OCI-LY7 (cell line): Measurements from ENCODE around the gene ENDOG. TPM values are rescaled to one million over a fixed set of nuclear protein-coding genes. Genes with fewer than 3 reads are reported as not detected.

Source experiments
- Bru-seq: library from RNA; stranded (reverse); fragments of 400-500 nt; gene quantifications from one replicate; lab custom pipeline; 2021; lab: Mats Ljungman, UMichigan
- BruChase-seq, 2 experiments: library from RNA; stranded (reverse); fragments of 400-500 nt; gene quantifications; one replicate each; lab custom pipeline; 2021; lab: Mats Ljungman, UMichigan
- BruUV-seq: library from RNA; stranded (reverse); fragments of 400-500 nt; replicated peaks from 2 replicates; lab custom pipeline; 2021; lab: Mats Ljungman, UMichigan
- CTCF ChIA-PET: fragments of 300-600 bp; sonication (Branson Sonifier 250); formaldehyde crosslinking; loops from one replicate; lab custom pipeline; 2022; ENCODE audit warnings: antibody characterized with exemption; ENCODE audit not compliant: unreplicated experiment; lab: Charles Lee
- POLR2A ChIA-PET: fragments of 300-600 bp; sonication (Branson Sonifier 250); formaldehyde crosslinking; loops from one replicate; lab custom pipeline; 2022; ENCODE audit warnings: antibody characterized with exemption; lab: Charles Lee
- DNase-seq: peaks from one replicate; pipeline ENCODE4 v3.0.0-alpha.2; 2015; ENCODE audit warnings: low spot score
- H2AFZ ChIP-seq: fragments of 200-600 bp; sonication (generic), shearing (Covaris generic); 2 replicates; pipeline ENCODE4 v1.6.1; 2014; ENCODE audit warnings: mild to moderate bottlenecking, antibody characterized with exemption, low read length, moderate library complexity
- H3K27ac ChIP-seq: fragments of 200-600 bp; sonication (generic); 2 replicates; pipeline ENCODE4 v1.5.1; 2014; ENCODE audit warnings: mixed run types, low read depth, mild to moderate bottlenecking, moderate library complexity, low read length, inconsistent platforms; ENCODE audit not compliant: poor library complexity, severe bottlenecking
- H3K36me3 ChIP-seq: fragments of 200-600 bp; sonication (generic); 2 replicates; pipeline ENCODE4 v1.6.1; 2014; ENCODE audit warnings: mild to moderate bottlenecking, antibody characterized with exemption, low read length, moderate library complexity, mixed read lengths; ENCODE audit not compliant: insufficient read depth
- H3K4me1 ChIP-seq: fragments of 200-600 bp; sonication (generic); 2 replicates; pipeline ENCODE4 v1.5.1; 2014; ENCODE audit warnings: mild to moderate bottlenecking, low read length; ENCODE audit not compliant: insufficient read depth, poor library complexity, severe bottlenecking
- H3K4me2 ChIP-seq: fragments of 200-600 bp; sonication (generic); 2 replicates; pipeline ENCODE4 v1.6.1; 2014; ENCODE audit warnings: mild to moderate bottlenecking, low read length
- H3K4me3 ChIP-seq: fragments of 200-600 bp; sonication (generic); 2 replicates; pipeline ENCODE4 v1.5.1; 2014; ENCODE audit warnings: mild to moderate bottlenecking, low read depth, low read length; ENCODE audit not compliant: poor library complexity, severe bottlenecking
- H3K79me2 ChIP-seq: fragments of 200-600 bp; sonication (generic); 2 replicates; pipeline ENCODE4 v1.6.1; 2016; ENCODE audit warnings: low read depth, mild to moderate bottlenecking, low read length, moderate library complexity, mixed read lengths; ENCODE audit not compliant: insufficient read depth
- H3K9me2 ChIP-seq: fragments of 200-600 bp; sonication (generic); 2 replicates; pipeline ENCODE4 v1.6.1; 2016; ENCODE audit warnings: mild to moderate bottlenecking, low read length, mixed read lengths; ENCODE audit not compliant: insufficient read depth
- H3K9me3 ChIP-seq: fragments of 200-600 bp; sonication (generic); 2 replicates; pipeline ENCODE4 v1.6.1; 2014; ENCODE audit warnings: mild to moderate bottlenecking, mixed run types, low read length, mixed read lengths
- H4K20me1 ChIP-seq: fragments of 200-600 bp; sonication (generic); 2 replicates; pipeline ENCODE4 v1.6.1; 2014; ENCODE audit warnings: mild to moderate bottlenecking, antibody characterized with exemption, low read length, moderate library complexity, mixed read lengths; ENCODE audit not compliant: insufficient read depth
- CTCF ChIP-seq: fragments of 200-600 bp; sonication (generic); conservative IDR thresholded peaks from 2 replicates; pipeline ENCODE4 v1.5.1; 2014; ENCODE audit warnings: mild to moderate bottlenecking, antibody characterized with exemption, low read length, moderate library complexity, mixed read lengths
- EZH2phosphoT487 ChIP-seq: fragments of 200-600 bp; sonication (generic); IDR thresholded peaks from 2 replicates; pipeline ENCODE4 v1.6.1; 2018; ENCODE audit warnings: low read depth, borderline replicate concordance, mild to moderate bottlenecking, mixed run types, antibody characterized with exemption, low read length, moderate library complexity, mixed read lengths
- intact Hi-C: fragments of 100-400 bp; cut with micrococcal nuclease; formaldehyde crosslinking; loops from one replicate; pipeline ENCODE4 v1.10.0; 2022; ENCODE audit not compliant: unreplicated experiment
- long read RNA-seq: library from polyadenylated mRNA; stranded (forward); transcript quantifications from one replicate; pipeline ENCODE4 v2.0.0, GENCODE V29; 2022
- total RNA-seq, 2 experiments: library from RNA; depleted of rRNA in 1 of 2; stranded (reverse); fragments of >200 nt in 1 of 2; shearing (Covaris generic) in 1 of 2; gene quantifications; 2 replicates each; pipeline ENCODE4 v1.2.3, GENCODE V29; 2014 to 2022

The ENDOG gene
- total RNA-seq (2014; rRNA removed; shearing (Covaris generic)), result 31.9 and 35.2 TPM in 2 replicates
- 24.8 and 29.4 TPM in 2 replicates for total RNA-seq (2022)
- Bru-seq, nascent RNA, result percentile 48 among the genes with signal in this experiment
- BruChase-seq, experiment 1, labeled RNA remaining after a 6-hour chase, result percentile 50 among the genes with signal in this experiment
- percentile 51 among the genes with signal in this experiment for BruChase-seq, experiment 2, labeled RNA remaining after a 2-hour chase
- long read RNA-seq, transcript ENDOG-201 (3 exons, 1,172 nt), result major isoform, 34 of 52 reads
- long read RNA-seq, partial matches to known transcripts, result 9 of 52 reads
- long read RNA-seq, other reads (novel, unspliced or antisense), result 9 of 52 reads

DNA sequence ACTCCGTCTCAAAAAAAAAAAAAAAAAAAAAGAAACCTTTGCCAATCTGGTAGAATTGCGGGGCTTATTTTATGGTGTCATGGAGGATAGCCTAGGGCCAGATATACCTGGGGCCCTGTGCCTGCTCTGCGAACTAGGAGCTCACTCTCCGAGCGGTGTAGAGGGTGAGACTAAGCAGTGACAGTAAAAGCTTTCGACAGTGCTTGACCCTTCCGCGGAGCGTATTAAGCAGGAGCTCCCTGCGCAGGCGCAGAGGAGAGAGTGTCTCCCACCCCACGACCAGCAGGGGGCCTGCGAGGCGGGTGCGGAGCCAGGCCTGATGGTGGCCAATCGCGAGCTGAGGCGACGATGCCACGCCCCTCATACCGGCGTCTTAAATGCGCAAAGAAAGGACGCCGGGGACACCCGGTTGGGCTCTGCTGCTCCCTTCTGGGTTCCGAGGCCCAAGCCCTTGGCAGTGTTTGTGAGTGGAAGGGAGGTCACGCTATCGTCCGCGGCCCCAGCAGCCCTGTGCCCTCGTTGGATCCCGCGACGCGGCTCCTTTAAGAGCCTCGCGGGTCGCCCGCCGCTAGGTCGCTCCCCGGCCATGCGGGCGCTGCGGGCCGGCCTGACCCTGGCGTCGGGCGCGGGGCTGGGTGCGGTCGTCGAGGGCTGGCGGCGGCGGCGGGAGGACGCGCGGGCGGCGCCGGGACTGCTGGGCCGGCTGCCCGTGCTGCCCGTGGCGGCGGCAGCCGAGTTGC, at the start of gene ENDOG:
TSS of gene ENDOG (plus strand) at position 402 of the 740 bp plus-strand sequence. CDS start at position 587, 185 bp downstream.
- Histone ChIP-seq H3K4me3 (peak within 1 kb of the TSS; percentile 71), H3K9me3 (no peaks in the 10 kb centered on the region), H3K79me2 (0 out of 2 replicates have a peak, but pooled peaks cover 5% of the 10 kb centered on the region), H2AFZ (peak within 1 kb of the TSS; percentile 75; the same call in 1 of the 2 replicates), H3K36me3 (peaks cover 32% of the 10 kb centered on the region), H3K4me2 (peak within 1 kb of the TSS; percentile 96), H3K9me2 (no peaks in the 10 kb centered on the region), H4K20me1 (0 out of 2 replicates have a peak, but pooled peaks cover 4% of the 10 kb centered on the region), H3K4me1 (peaks cover 23% of the 10 kb centered on the region), H3K27ac (no peak within 1 kb of the TSS)
- peak; percentile 98 for DNase-seq
- POLR2A ChIA-PET, result interaction anchor here (0.6 to 2.6 kb wide), 12 partner anchors 9 to 630 kb away, joined by 3 to 24 read pairs (median 4); partner anchors contain the start of genes SPOUT1 and TBC1D13
- CTCF ChIA-PET, result interaction anchor here (0.5 to 1.2 kb wide), 13 partner anchors 10 to 262 kb away, joined by 3 to 9 read pairs (median 3); partner anchors contain the start of genes DOLPP1, SPOUT1 and TBC1D13
- TF ChIP-seq EZH2phosphoT487 (no peak), CTCF (peak; percentile 87)
- no TSS peak for BruUV-seq
- intact Hi-C loops, result loop anchor here (1.0 to 5.0 kb wide), 3 partner anchors 94 to 265 kb away; partner anchors contain the start of genes SPTAN1 and ZDHHC12

DNA sequence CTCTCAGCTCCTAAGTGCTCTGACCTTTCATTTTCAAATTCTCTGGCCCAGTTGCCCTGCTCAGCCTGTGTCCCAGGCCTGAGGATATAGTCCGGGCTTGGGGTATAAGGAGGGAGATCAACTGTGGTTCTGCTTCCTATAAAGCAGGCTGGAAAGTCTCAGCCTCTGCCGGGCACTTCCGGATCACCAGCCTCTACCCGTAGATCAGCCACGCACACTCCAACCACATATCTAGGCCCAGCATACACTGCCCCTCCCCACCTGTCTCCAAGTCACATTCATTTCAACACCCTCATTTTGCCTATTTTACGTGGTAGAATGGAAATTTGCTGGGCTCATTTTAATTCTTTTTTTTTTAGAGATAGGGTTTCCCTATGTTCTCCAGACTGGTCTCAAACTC, 49.7 kb upstream of the ENDOG start:
- intact Hi-C loops, result no loop called here
- H3K9me3 ChIP-seq, result no peaks in the 10 kb centered on the region
- H3K4me3 ChIP-seq, result no peak overlapping the region
- BruUV-seq, result no TSS peak
- H4K20me1 ChIP-seq, result no peaks in the 10 kb centered on the region
- no peak overlapping the region for H3K27ac ChIP-seq
- TF ChIP-seq CTCF (no peak), EZH2phosphoT487 (no peak)
- peaks cover 16% of the 10 kb centered on the region for H3K4me1 ChIP-seq
- ChIA-PET POLR2A (interaction anchor here (0.7 kb wide), 1 partner anchor 145 kb away, joined by 3 read pairs; no protein-coding TSS in a partner anchor), CTCF (no interaction called here)
- H3K36me3 ChIP-seq, result no peaks in the 10 kb centered on the region
- no peak overlapping the region for H2AFZ ChIP-seq
- DNase-seq, result no peak
- no peaks in the 10 kb centered on the region for H3K79me2 ChIP-seq
- H3K4me2 ChIP-seq, result no peak overlapping the region
- no peaks in the 10 kb centered on the region for H3K9me2 ChIP-seq
